ENCODE data around the gene ELF1.
"Not testable (repeated sequence)": the region's sequence is repeated elsewhere in the genome, so short reads cannot be mapped to it uniquely, and the experiment has no call there.

Gene ELF1

DNA sequence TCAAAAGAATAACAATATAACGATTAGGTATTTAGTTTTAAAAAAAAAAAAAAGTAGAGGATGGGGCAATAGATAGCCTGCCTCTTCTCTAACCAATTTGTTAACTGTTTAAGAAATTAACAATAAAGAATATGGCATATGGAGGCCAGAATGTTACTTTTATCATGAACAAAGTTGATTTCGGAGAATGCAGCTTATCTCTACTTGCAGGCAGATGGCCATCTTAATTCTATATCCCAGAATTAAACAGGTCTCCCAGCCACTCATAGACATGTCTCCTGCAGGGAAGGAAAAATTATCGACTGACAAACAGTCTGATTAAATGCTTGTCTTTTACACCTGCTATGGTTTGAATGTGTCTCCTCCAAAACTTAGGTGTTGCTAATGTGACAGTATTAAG is 133.1 kb downstream of the ELF1 start:
- no peak for DNase-seq (ENCODE audit: low spot score)

DNA sequence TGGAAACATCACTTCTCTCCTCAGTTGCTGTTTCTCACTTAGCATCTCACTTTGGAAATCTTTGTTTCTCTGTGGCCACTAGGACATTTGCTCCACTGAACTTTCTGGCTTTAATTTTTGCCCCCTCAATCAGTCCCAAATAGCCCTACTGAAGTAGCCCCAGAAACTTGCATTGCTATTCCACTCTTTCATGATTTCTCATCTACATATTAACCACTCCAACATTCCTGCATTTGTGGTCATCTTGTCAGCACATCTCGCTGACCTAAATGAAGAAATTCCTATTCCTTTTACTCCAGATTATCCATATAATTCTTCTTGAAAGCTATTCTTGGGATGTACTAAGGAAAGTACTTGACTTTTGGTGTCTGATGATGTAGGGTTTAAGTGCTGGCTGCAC is 134.9 kb downstream of the ELF1 start:
- not testable (repeated sequence) for DNase-seq (ENCODE audit: low spot score)

Data from cerebellar cortex (tissue), 1 donor.